Right lobe of liver (tissue), 6 donors: ENCODE data around the gene KCNK7. TPM values are rescaled to one million over a fixed set of nuclear protein-coding genes. Genes with fewer than 3 reads are reported as not detected.
A peak's percentile ranks its signal among the peaks of the same experiment; 100 is the strongest.

Experiments used
- ATAC-seq, 4 donors: fragments of 200-7000 bp; cut with Tn5 transposase; one replicate each; pipeline ENCODE4 v1.9.1; 2020; ENCODE audit warnings: mild to moderate bottlenecking in 4 of 4, moderate library complexity in 4 of 4
- DNase-seq, 3 donors: peaks; one replicate each; pipeline ENCODE4 v3.0.0-alpha.2; 2020
- H3K27ac ChIP-seq, 3 donors: fragments of 200-600 bp; one replicate each; pipeline ENCODE4 v1.8.0; 2022
- H3K27me3 ChIP-seq, 2 donors: fragments of 200-600 bp; one replicate each; pipeline ENCODE4 v1.8.0; 2022
- H3K36me3 ChIP-seq, 4 donors: fragments of 200-600 bp; sonication (generic) in 1 of 4; one replicate each; pipeline versions ENCODE4 v1.5.1 to v1.8.0; 2017 to 2022; ENCODE audit warnings: control low read depth in 1 of 4
- H3K4me1 ChIP-seq, 4 donors: fragments of 200-600 bp; sonication (generic) in 1 of 4; one replicate each; pipeline versions ENCODE4 v1.5.1 to v1.8.0; 2017 to 2022; ENCODE audit warnings: control low read depth in 1 of 4
- H3K4me3 ChIP-seq, 3 donors: fragments of 200-600 bp; one replicate each; pipeline ENCODE4 v1.8.0; 2022
- H3K9me3 ChIP-seq, 4 donors: fragments of 200-600 bp; sonication (generic) in 1 of 4; one replicate each; pipeline versions ENCODE4 v1.5.1 to v1.8.0; 2017 to 2022; ENCODE audit warnings: control low read depth in 1 of 4
- POLR2A ChIP-seq: fragments of 450-650 bp; IDR thresholded peaks from one replicate; pipeline ENCODE4 v1.6.1; 2017; ENCODE audit warnings: antibody characterized with exemption, mild to moderate bottlenecking
- WGBS: methylation state at CpG from one replicate; pipeline ENCODE4 v1.1.6; 2018; ENCODE audit warnings: low coverage, low lambda C conversion rate; ENCODE audit not compliant: insufficient coverage; ENCODE audit errors: missing lambda C conversion rate; 5-methylcytosine and 5-hydroxymethylcytosine counted together
- intact Hi-C, 2 donors: fragments of 100-400 bp; cut with DNase I; formaldehyde crosslinking; loops; one replicate each; pipeline versions ENCODE4 v1.11.2 to v1.14.1; 2022
- microRNA-seq, 2 donors: library from miRNA; unstranded; fragments of <30 nt; microRNA quantifications; one replicate each; pipeline ENCODE4, GENCODE V29; 2019 to 2020
- small RNA-seq, 2 experiments: library from RNA; depleted of rRNA; stranded (forward); fragments of <200 nt; gene quantifications; one replicate each; pipeline ENCODE3, GENCODE V24; 2016
- total RNA-seq, 6 experiments: library from RNA; depleted of rRNA in 2 of 6; stranded (reverse); fragments of >200 nt in 2 of 6; fragmentation: NEBNext Ultra II Directional in 3 of 6; extraction: Animal tissue kit (Norgen Biotek cat#: 25700) in 3 of 6; gene quantifications; one replicate each; pipeline versions ENCODE4 v1.1.0 to v1.2.4, GENCODE V29; 2016 to 2023
- TF ChIP-seq, protein P1 (sequence below), 4 donors: fragments of 200-600 bp in 3 of 4; fragments of 450-650 bp in 1 of 4; IDR thresholded peaks; one replicate each; pipeline versions ENCODE4 v1.5.1 to v1.8.0; 2016 to 2022; ENCODE audit warnings: antibody characterized with exemption in 4 of 4, mild to moderate bottlenecking in 2 of 4
- donor health status: DM: no; HTN: yes; CAD: no.
- donor health status: DM: no; HTN: no; CAD: no.
- donor health status: DM: no; HTN: no; CAD: no.
- donor health status: DM: no; HTN: yes; CAD: no.
- donor health status: DM: no; HTN: yes; CAD: no.

KCNK7 gene
- total RNA-seq, 6 experiments from 2014 or later, result 0.31 TPM; not detected in 5

DNA sequence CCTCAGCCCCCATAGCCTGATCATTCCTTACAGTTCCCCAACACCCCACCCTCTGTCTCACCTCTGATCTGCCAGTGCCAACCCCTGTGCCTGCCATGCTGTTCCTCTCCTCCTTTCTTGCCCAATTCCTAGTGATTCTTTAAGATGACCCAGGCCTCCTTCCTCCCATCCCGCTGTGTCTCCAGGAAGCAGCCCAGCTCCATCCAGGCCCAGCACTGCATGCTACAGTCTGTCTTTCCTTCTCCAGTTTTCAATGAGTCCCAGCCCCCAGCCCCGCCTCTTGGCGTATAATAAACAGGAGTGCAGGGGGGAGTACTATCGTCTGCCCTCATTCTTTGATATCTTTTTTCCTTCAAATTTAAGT lies 49.8 kb downstream of the KCNK7 start:
- no peaks in the 10 kb centered on the region for H3K27me3 ChIP-seq
- H3K4me1 ChIP-seq, result peaks cover 0 to 20% (median 7%) of the 10 kb centered on the region in 4 donors
- no peak for ATAC-seq
- peak overlapping the region; percentile 21 to 81 (median 51) for H3K27ac ChIP-seq
- TF ChIP-seq, protein P1, sequence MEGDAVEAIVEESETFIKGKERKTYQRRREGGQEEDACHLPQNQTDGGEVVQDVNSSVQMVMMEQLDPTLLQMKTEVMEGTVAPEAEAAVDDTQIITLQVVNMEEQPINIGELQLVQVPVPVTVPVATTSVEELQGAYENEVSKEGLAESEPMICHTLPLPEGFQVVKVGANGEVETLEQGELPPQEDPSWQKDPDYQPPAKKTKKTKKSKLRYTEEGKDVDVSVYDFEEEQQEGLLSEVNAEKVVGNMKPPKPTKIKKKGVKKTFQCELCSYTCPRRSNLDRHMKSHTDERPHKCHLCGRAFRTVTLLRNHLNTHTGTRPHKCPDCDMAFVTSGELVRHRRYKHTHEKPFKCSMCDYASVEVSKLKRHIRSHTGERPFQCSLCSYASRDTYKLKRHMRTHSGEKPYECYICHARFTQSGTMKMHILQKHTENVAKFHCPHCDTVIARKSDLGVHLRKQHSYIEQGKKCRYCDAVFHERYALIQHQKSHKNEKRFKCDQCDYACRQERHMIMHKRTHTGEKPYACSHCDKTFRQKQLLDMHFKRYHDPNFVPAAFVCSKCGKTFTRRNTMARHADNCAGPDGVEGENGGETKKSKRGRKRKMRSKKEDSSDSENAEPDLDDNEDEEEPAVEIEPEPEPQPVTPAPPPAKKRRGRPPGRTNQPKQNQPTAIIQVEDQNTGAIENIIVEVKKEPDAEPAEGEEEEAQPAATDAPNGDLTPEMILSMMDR (IDR thresholded peaks at IDR 0.05), result no peak
- no peak for TF ChIP-seq POLR2A
- no peak for DNase-seq
- peak overlapping the region; percentile 57 to 76 (median 69) for H3K4me3 ChIP-seq
- intact Hi-C loops, result no loop called here
- no peaks in the 10 kb centered on the region for H3K36me3 ChIP-seq
- WGBS, result 18% methylated on average over 4 of the region's 4 CpGs
- no peaks in the 10 kb centered on the region for H3K9me3 ChIP-seq

Small RNA genes within 50 kb of the gene (microRNA-seq; reads per million reads assigned to microRNA genes)
- gene MIR4690, result 0 reads per million in 2 donors

Small RNA genes within 50 kb of the gene (small RNA-seq; reads per million reads assigned to genes)
- gene AP001362.1 (0 reads per million in 2 experiments), gene MIR4690 (0 reads per million in 2 experiments)

Other genes with a start within 250 kb of the KCNK7 start
- under 1 TPM in 3 of 6 experiments, not detected in 3; 0.10 to 0.28 (median 0.20) TPM for gene TIGD3, start 241.0 kb downstream of the KCNK7 start, total RNA-seq
- gene SLC25A45, start 213.2 kb downstream of the KCNK7 start, total RNA-seq, result 10 to 100 TPM in 4 of 6 experiments, 1 to 10 TPM in 2; 7.5 to 17.5 (median 12.1) TPM
- 10 to 100 TPM in 4 of 6 experiments, 1 to 10 TPM in 2; 7.7 to 17.1 (median 14.3) TPM for gene FRMD8, start 209.2 kb downstream of the KCNK7 start, total RNA-seq
- 1,000 to 10,000 TPM in 2 of 6 experiments, 100 to 1,000 TPM in 4; 202 to 1,225 (median 767) TPM for gene NEAT1, start 173.0 kb downstream of the KCNK7 start, total RNA-seq
- gene MALAT1, start 96.8 kb downstream of the KCNK7 start, total RNA-seq, result 1,000 to 10,000 TPM; 2,716 to 5,163 (median 3,933) TPM
- 10 to 100 TPM; 51.3 to 82.3 (median 57.0) TPM for gene SCYL1, start 70.7 kb downstream of the KCNK7 start, total RNA-seq
- 10 to 100 TPM; 26.6 to 94.1 (median 46.8) TPM for gene LTBP3, start 37.4 kb downstream of the KCNK7 start, total RNA-seq
- 10 to 100 TPM; 11.6 to 43.2 (median 16.5) TPM for gene ZNRD2, start 25.3 kb downstream of the KCNK7 start, total RNA-seq
- gene FAM89B, start 23.3 kb downstream of the KCNK7 start, total RNA-seq, result 10 to 100 TPM; 12.8 to 20.6 (median 14.6) TPM
- gene EHBP1L1, start 19.7 kb downstream of the KCNK7 start, total RNA-seq, result 10 to 100 TPM; 10.0 to 29.9 (median 13.7) TPM
- gene MAP3K11, start 18.4 kb upstream of the KCNK7 start, total RNA-seq, result 10 to 100 TPM; 48.3 to 67.1 (median 60.9) TPM
- gene PCNX3, start 20.0 kb upstream of the KCNK7 start, total RNA-seq, result 10 to 100 TPM; 11.2 to 32.9 (median 12.4) TPM
- 10 to 100 TPM; 21.1 to 34.1 (median 25.3) TPM for gene SIPA1, start 42.3 kb upstream of the KCNK7 start, total RNA-seq
- gene RELA, start 67.1 kb upstream of the KCNK7 start, total RNA-seq, result 10 to 100 TPM; 27.8 to 51.1 (median 41.9) TPM
- 10 to 100 TPM; 17.8 to 30.4 (median 24.0) TPM for gene KAT5, start 116.5 kb upstream of the KCNK7 start, total RNA-seq
- gene RNASEH2C, start 125.0 kb upstream of the KCNK7 start, total RNA-seq, result 10 to 100 TPM; 16.8 to 39.1 (median 26.1) TPM
- gene AP5B1, start 185.2 kb upstream of the KCNK7 start, total RNA-seq, result 10 to 100 TPM in 3 of 6 experiments, 1 to 10 TPM in 3; 5.0 to 13.5 (median 9.7) TPM
- gene OVOL1, start 191.3 kb upstream of the KCNK7 start, total RNA-seq, result not detected
- under 1 TPM in 3 of 6 experiments, not detected in 3; 0.16 to 0.37 (median 0.31) TPM for gene SNX32, start 238.2 kb upstream of the KCNK7 start, total RNA-seq